Lower lobe of right lung (tissue), 2 donors: ENCODE measurements around the gene PHF21B. TPM values are rescaled to one million over a fixed set of nuclear protein-coding genes. Genes with fewer than 3 reads are reported as not detected.
A peak's percentile ranks its signal among the peaks of the same experiment; 100 is the strongest.

Experiments
- ATAC-seq, 2 donors: fragments of 200-7000 bp; cut with Tn5 transposase; one replicate each; pipeline ENCODE4 v1.9.1; 2020 to 2022; ENCODE audit warnings: mild to moderate bottlenecking in 2 of 2, moderate library complexity in 2 of 2
- DNase-seq: peaks from one replicate; pipeline ENCODE4 v3.0.0-alpha.2; 2020
- H3K27ac ChIP-seq: fragments of 200-600 bp; one replicate; pipeline ENCODE4 v1.8.0; 2022
- H3K27me3 ChIP-seq: fragments of 200-600 bp; one replicate; pipeline ENCODE4 v1.8.0; 2022; ENCODE audit warnings: low read depth
- H3K36me3 ChIP-seq: fragments of 200-600 bp; one replicate; pipeline ENCODE4 v1.8.0; 2022; ENCODE audit warnings: mild to moderate bottlenecking
- H3K4me1 ChIP-seq: fragments of 200-600 bp; one replicate; pipeline ENCODE4 v1.8.0; 2022
- H3K4me3 ChIP-seq: fragments of 200-600 bp; one replicate; pipeline ENCODE4 v1.8.0; 2022; ENCODE audit warnings: mild to moderate bottlenecking
- H3K9me3 ChIP-seq: fragments of 200-600 bp; one replicate; pipeline ENCODE4 v1.8.0; 2022
- intact Hi-C: fragments of 100-400 bp; cut with DNase I; formaldehyde crosslinking; loops from one replicate; pipeline ENCODE4 v1.11.0; 2022
- long read RNA-seq: library from polyadenylated mRNA; unstranded; transcript quantifications from one replicate; pipeline ENCODE4 v2.0.0, GENCODE V29; 2021
- total RNA-seq: library from RNA; stranded (reverse); fragmentation: NEBNext Ultra II Directional; extraction: Animal tissue kit (Norgen Biotek cat#: 25700); gene quantifications from one replicate; pipeline ENCODE4 v1.2.1, GENCODE V29; 2021
- TF ChIP-seq, protein P1 (sequence below): fragments of 200-600 bp; IDR thresholded peaks from one replicate; pipeline ENCODE4 v1.8.0; 2022; ENCODE audit warnings: antibody characterized with exemption, mild to moderate bottlenecking
- donor health status: DM: no; HTN: yes; CAD: no; lungs with severe emphysema.

The PHF21B gene
- not detected for total RNA-seq
- long read RNA-seq = 0 reads

GRCh38 chr22:45009606-45010531, at the start of gene PHF21B:
TSS of gene PHF21B (minus strand) at chr22:45010005. CDS start at chr22:45009549, 456 bp downstream.
- Histone ChIP-seq H3K9me3 (no peaks in the 10 kb centered on the region), H3K27me3 (peaks cover 78% of the 10 kb centered on the region), H3K36me3 (no peaks in the 10 kb centered on the region), H3K4me1 (peaks cover 27% of the 10 kb centered on the region), H3K27ac (no peak within 1 kb of the TSS), H3K4me3 (peak within 1 kb of the TSS; percentile 49)
- intact Hi-C loops = no loop called here
- TF ChIP-seq, protein P1, sequence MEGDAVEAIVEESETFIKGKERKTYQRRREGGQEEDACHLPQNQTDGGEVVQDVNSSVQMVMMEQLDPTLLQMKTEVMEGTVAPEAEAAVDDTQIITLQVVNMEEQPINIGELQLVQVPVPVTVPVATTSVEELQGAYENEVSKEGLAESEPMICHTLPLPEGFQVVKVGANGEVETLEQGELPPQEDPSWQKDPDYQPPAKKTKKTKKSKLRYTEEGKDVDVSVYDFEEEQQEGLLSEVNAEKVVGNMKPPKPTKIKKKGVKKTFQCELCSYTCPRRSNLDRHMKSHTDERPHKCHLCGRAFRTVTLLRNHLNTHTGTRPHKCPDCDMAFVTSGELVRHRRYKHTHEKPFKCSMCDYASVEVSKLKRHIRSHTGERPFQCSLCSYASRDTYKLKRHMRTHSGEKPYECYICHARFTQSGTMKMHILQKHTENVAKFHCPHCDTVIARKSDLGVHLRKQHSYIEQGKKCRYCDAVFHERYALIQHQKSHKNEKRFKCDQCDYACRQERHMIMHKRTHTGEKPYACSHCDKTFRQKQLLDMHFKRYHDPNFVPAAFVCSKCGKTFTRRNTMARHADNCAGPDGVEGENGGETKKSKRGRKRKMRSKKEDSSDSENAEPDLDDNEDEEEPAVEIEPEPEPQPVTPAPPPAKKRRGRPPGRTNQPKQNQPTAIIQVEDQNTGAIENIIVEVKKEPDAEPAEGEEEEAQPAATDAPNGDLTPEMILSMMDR = no peak
- DNase-seq = no peak
- no peak for ATAC-seq

DNA sequence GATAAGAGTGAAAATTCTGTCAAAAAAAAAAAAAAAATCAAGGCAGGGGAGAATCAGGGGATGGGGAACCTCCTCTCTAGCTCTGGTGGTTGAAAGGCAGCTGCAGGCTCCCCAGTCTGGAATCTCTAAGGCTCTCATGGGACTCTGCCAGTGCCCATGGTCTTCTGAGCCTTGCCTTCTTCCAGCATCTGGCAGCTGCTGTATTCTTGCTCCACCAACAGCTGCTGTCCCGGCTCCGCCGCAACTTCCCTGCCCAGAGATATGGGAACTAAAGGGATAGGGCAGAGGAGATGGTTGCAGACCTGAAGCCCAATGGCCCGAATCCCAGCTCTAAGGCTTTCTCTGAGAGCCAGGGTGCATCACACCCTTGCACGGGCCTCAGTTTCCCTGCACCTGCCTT, 49.5 kb upstream of the PHF21B start:
- no peak for DNase-seq
- no peaks in the 10 kb centered on the region for H3K4me1 ChIP-seq
- no peak overlapping the region for H3K4me3 ChIP-seq
- ATAC-seq = no peak
- intact Hi-C loops = no loop called here
- peaks cover 4% of the 10 kb centered on the region for H3K27me3 ChIP-seq
- no peaks in the 10 kb centered on the region for H3K36me3 ChIP-seq
- TF ChIP-seq, protein P1 = no peak
- no peaks in the 10 kb centered on the region for H3K9me3 ChIP-seq
- no peak overlapping the region for H3K27ac ChIP-seq

- no peak overlapping the region for H3K4me3 ChIP-seq
- no peak for ATAC-seq
- peaks cover 8% of the 10 kb centered on the region for H3K27me3 ChIP-seq
- TF ChIP-seq, protein P1 = no peak
- no peaks in the 10 kb centered on the region for H3K36me3 ChIP-seq
- no peaks in the 10 kb centered on the region for H3K4me1 ChIP-seq
- DNase-seq = no peak
- no peak overlapping the region for H3K27ac ChIP-seq
- intact Hi-C loops = no loop called here
- H3K9me3 ChIP-seq = no peaks in the 10 kb centered on the region
These were observed 48.8 kb upstream of the PHF21B start for GRCh38 chr22:45058622-45058912.

DNA sequence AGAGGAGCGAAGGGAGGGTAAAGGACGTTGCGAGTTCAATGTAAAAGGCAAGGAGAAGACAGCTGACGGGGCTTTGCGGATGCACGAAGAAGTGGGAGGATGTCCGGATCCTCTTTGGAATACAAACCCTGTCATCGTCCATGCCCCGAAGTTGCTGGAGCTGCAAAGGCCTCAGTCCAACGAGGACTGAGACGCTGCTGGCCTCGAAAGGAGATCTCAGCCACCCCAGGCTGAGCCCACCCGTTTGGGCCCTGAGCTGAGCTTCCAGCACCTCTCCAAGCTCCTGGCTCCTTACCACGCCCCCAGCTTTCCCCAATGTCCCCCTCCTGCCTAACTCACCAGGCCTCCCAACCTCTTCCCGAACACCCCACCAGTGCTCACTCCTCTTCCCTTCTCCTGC, 46.1 kb upstream of the PHF21B start:
- intact Hi-C loops = no loop called here
- no peaks in the 10 kb centered on the region for H3K36me3 ChIP-seq
- no peak overlapping the region for H3K27ac ChIP-seq
- no peak overlapping the region for H3K4me3 ChIP-seq
- TF ChIP-seq, protein P1 = no peak
- H3K9me3 ChIP-seq = no peaks in the 10 kb centered on the region
- no peaks in the 10 kb centered on the region for H3K4me1 ChIP-seq
- ATAC-seq = no peak
- DNase-seq = no peak
- peaks cover 21% of the 10 kb centered on the region for H3K27me3 ChIP-seq

DNA sequence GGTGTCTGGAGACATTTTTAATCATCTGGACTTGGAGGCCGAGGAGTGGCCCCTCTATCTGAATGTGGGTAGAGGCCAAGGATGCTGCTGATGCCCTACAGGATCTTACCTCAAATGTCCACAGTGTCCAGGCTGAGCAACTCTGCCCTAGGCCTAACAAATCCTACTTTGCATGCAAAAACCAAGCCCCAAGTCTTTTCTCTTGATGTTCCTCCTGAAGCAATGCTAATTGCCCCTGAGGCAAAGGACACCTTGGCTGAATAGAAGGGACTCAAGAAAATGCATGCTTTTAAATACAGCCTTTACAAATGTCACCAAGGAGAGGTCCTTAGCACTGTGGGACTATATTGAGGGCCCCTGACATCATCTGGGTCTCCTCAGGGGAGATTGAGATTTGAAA, 43.8 kb upstream of the PHF21B start:
- peaks cover 31% of the 10 kb centered on the region for H3K27me3 ChIP-seq
- intact Hi-C loops = no loop called here
- H3K9me3 ChIP-seq = no peaks in the 10 kb centered on the region
- no peak overlapping the region for H3K4me3 ChIP-seq
- no peaks in the 10 kb centered on the region for H3K36me3 ChIP-seq
- no peaks in the 10 kb centered on the region for H3K4me1 ChIP-seq
- no peak for ATAC-seq
- TF ChIP-seq, protein P1 = no peak
- H3K27ac ChIP-seq = no peak overlapping the region
- DNase-seq = no peak
